Kidney (tissue), 14 donors: Measurements from ENCODE around the gene AGTRAP. TPM values are rescaled to one million over a fixed set of nuclear protein-coding genes. Genes with fewer than 3 reads are reported as not detected.

ENCODE experiments used
- DNase-seq, 5 donors: peaks; one replicate each; pipeline ENCODE4 v3.0.0-alpha.2; 2013 to 2020
- FAIRE-seq: peaks from 2 replicates; lab custom pipeline; 2012; peaks lifted over from hg19 to GRCh38; lab: Jason Lieb, UNC
- H3K27ac ChIP-seq, 2 donors: one replicate each; pipeline ENCODE4 v1.7.0; 2013; ENCODE audit warnings: low read depth in 2 of 2, low read length in 2 of 2, inconsistent platforms in 1 of 2
- H3K27me3 ChIP-seq: one replicate; pipeline ENCODE4 v1.7.1; 2013; ENCODE audit warnings: low read length, inconsistent platforms; ENCODE audit not compliant: control insufficient read depth, insufficient read depth
- H3K36me3 ChIP-seq, 3 donors: one replicate each; pipeline versions ENCODE4 v1.7.0 to v1.7.1; 2013; ENCODE audit warnings: low read length in 3 of 3, control low read depth in 1 of 3, inconsistent platforms in 1 of 3; ENCODE audit not compliant: insufficient read depth in 3 of 3, control insufficient read depth in 2 of 3
- H3K4me1 ChIP-seq, 3 donors: one replicate each; pipeline versions ENCODE4 v1.7.0 to v1.7.1; 2013; ENCODE audit warnings: low read length in 3 of 3, inconsistent platforms in 1 of 3, low read depth in 1 of 3; ENCODE audit not compliant: control insufficient read depth in 2 of 3, insufficient read depth in 2 of 3
- H3K4me3 ChIP-seq, 3 donors: one replicate each; pipeline versions ENCODE4 v1.7.0 to v1.8.1; 2013; ENCODE audit warnings: low read length in 3 of 3, control low read depth in 1 of 3, inconsistent platforms in 1 of 3
- H3K9ac ChIP-seq, 3 donors: one replicate each; pipeline versions ENCODE4 v1.7.0 to v1.7.1; 2013; ENCODE audit warnings: low read length in 3 of 3, control low read depth in 1 of 3, inconsistent platforms in 1 of 3
- H3K9me3 ChIP-seq, 3 donors: one replicate each; pipeline versions ENCODE4 v1.7.0 to v1.7.1; 2013; ENCODE audit warnings: low read length in 3 of 3, control low read depth in 1 of 3, inconsistent platforms in 1 of 3; ENCODE audit not compliant: control insufficient read depth in 2 of 3, insufficient read depth in 1 of 3
- intact Hi-C: fragments of 100-400 bp; cut with DNase I; formaldehyde crosslinking; loops from one replicate; pipeline ENCODE4 v1.11.1; 2022
- polyA plus RNA-seq: library from polyadenylated mRNA; stranded (reverse); fragments of 350-450 nt; fragmentation: Illumina TruSeq; extraction: RNeasy Lipid Tissue Mini Kit (QIAGEN cat#74804); gene quantifications from one replicate; pipeline ENCODE4 v1.2.3, GENCODE V29; 2014; ENCODE audit warnings: low read depth, low replicate concordance; ENCODE audit not compliant: insufficient read depth
- total RNA-seq: library from RNA; stranded (reverse); fragmentation: NEBNext Ultra II Directional; extraction: Animal tissue kit (Norgen Biotek cat#: 25700); gene quantifications from one replicate; pipeline ENCODE4 v1.2.1, GENCODE V29; 2021
- TF ChIP-seq, protein P1 (sequence below): IDR thresholded peaks from 3 replicates; pipeline ENCODE4 v1.5.1; 2012; ENCODE audit warnings: mild to moderate bottlenecking, moderate library complexity, borderline replicate concordance; ENCODE audit not compliant: insufficient read depth; ENCODE audit errors: extremely low read depth
- donor health status: control.
- donor health status: control.
- donor health status: control.
- donor health status: control.
- donor health status: control.
- donor health status: DM: yes; HTN: yes; CAD: no.
- donor health status: Normal renal cell carcinoma (clear cell type).

Gene AGTRAP
- total and polyA plus RNA-seq, 2 donors from 2014 or later = 66.1 to 140 TPM

- Histone ChIP-seq H3K9ac (no peak overlapping the region), H3K36me3 (peaks cover 0 to 13% (median 5%) of the 10 kb centered on the region in 3 donors), H3K27me3 (no peaks in the 10 kb centered on the region), H3K27ac (no peak overlapping the region), H3K4me1 (no peaks in the 10 kb centered on the region), H3K9me3 (no peaks in the 10 kb centered on the region), H3K4me3 (no peak overlapping the region)
- DNase-seq = no peak
- intact Hi-C loops = no loop called here
- no peak for FAIRE-seq
- TF ChIP-seq, protein P1, sequence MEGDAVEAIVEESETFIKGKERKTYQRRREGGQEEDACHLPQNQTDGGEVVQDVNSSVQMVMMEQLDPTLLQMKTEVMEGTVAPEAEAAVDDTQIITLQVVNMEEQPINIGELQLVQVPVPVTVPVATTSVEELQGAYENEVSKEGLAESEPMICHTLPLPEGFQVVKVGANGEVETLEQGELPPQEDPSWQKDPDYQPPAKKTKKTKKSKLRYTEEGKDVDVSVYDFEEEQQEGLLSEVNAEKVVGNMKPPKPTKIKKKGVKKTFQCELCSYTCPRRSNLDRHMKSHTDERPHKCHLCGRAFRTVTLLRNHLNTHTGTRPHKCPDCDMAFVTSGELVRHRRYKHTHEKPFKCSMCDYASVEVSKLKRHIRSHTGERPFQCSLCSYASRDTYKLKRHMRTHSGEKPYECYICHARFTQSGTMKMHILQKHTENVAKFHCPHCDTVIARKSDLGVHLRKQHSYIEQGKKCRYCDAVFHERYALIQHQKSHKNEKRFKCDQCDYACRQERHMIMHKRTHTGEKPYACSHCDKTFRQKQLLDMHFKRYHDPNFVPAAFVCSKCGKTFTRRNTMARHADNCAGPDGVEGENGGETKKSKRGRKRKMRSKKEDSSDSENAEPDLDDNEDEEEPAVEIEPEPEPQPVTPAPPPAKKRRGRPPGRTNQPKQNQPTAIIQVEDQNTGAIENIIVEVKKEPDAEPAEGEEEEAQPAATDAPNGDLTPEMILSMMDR = peak; percentile 68
Measured at GRCh38 chr1:11749203-11749689, 13.3 kb downstream of the AGTRAP start.

- no peak overlapping the region for H3K27ac ChIP-seq
- H3K9ac ChIP-seq = no peak overlapping the region
- intact Hi-C loops = no loop called here
- no peak for FAIRE-seq
- H3K27me3 ChIP-seq = no peaks in the 10 kb centered on the region
- peak in 1 of 5 donors; percentile 5 for DNase-seq
- H3K9me3 ChIP-seq = no peaks in the 10 kb centered on the region
- H3K4me3 ChIP-seq = no peak overlapping the region
- no peaks in the 10 kb centered on the region for H3K4me1 ChIP-seq
- H3K36me3 ChIP-seq = peaks cover 0 to 13% (median 5%) of the 10 kb centered on the region in 3 donors
- TF ChIP-seq, protein P1 = no peak
Measured at GRCh38 chr1:11749996-11750395, 14.1 kb downstream of the AGTRAP start.

- TF ChIP-seq, protein P1 = no peak
- Histone ChIP-seq H3K4me3 (no peak overlapping the region), H3K27ac (no peak overlapping the region), H3K9ac (no peak overlapping the region), H3K36me3 (peaks cover 0 to 13% (median 5%) of the 10 kb centered on the region in 3 donors), H3K9me3 (no peaks in the 10 kb centered on the region), H3K4me1 (no peaks in the 10 kb centered on the region), H3K27me3 (no peaks in the 10 kb centered on the region)
- no peak for DNase-seq
- FAIRE-seq = no peak
- intact Hi-C loops = no loop called here
Measured at GRCh38 chr1:11751087-11751486, 15.2 kb downstream of the AGTRAP start.
